IMR-90 (cell line): Measurements from ENCODE around the gene GPRC5D. TPM values are rescaled to one million over a fixed set of nuclear protein-coding genes. Genes with fewer than 3 reads are reported as not detected.
A peak's percentile ranks its signal among the peaks of the same experiment; 100 is the strongest.

Source experiments
- ATAC-seq: fragments of 200-7000 bp; cut with Tn5 transposase; 2 replicates; pipeline ENCODE4 v1.9.1; 2020; ENCODE audit warnings: low read depth, mild to moderate bottlenecking, moderate library complexity
- BruUV-seq: library from RNA; stranded (reverse); fragments of 400-500 nt; replicated peaks from 2 replicates; lab custom pipeline; 2021; lab: Mats Ljungman, UMichigan
- CTCF ChIA-PET: fragments of 300-600 bp; formaldehyde crosslinking; extraction: SDS; loops from one replicate; lab custom pipeline; 2021; ENCODE audit warnings: antibody characterized with exemption; lab: Yijun Ruan, JAX
- POLR2A ChIA-PET: fragments of 300-600 bp; sonication (Branson Sonifier 250); formaldehyde crosslinking; loops from one replicate; lab custom pipeline; 2022; ENCODE audit warnings: antibody characterized with exemption; ENCODE audit not compliant: unreplicated experiment; lab: Charles Lee
- DNase-seq: peaks from one replicate; pipeline ENCODE4 v3.0.0; 2013
- H2AFZ ChIP-seq: replicated peaks from 2 replicates; pipeline ENCODE3; 2013; ENCODE audit warnings: low read length, mild to moderate bottlenecking; ENCODE audit not compliant: poor library complexity
- H2AK5ac ChIP-seq: 2 replicates; pipeline ENCODE4 v1.6.1; 2013; ENCODE audit warnings: low read depth, low read length, inconsistent platforms
- H2AK9ac ChIP-seq: replicated peaks from 2 replicates; pipeline ENCODE3; 2013; ENCODE audit warnings: mild to moderate bottlenecking, low read depth, low read length, moderate library complexity; ENCODE audit not compliant: poor library complexity
- H2BK120ac ChIP-seq: 2 replicates; pipeline ENCODE4 v1.6.1; 2013; ENCODE audit warnings: low read depth, low read length, inconsistent platforms
- H2BK15ac ChIP-seq: 3 replicates; pipeline ENCODE4 v1.6.1; 2013; ENCODE audit warnings: low read depth, low read length, inconsistent platforms
- H2BK20ac ChIP-seq: 2 replicates; pipeline ENCODE4 v1.6.1; 2013; ENCODE audit warnings: low read depth, mild to moderate bottlenecking, inconsistent platforms, low read length, moderate library complexity
- H2BK5ac ChIP-seq: 2 replicates; pipeline ENCODE4 v1.6.1; 2013; ENCODE audit warnings: mild to moderate bottlenecking, low read depth, low read length, inconsistent platforms; ENCODE audit not compliant: poor library complexity, severe bottlenecking
- H3K14ac ChIP-seq: replicated peaks from 2 replicates; pipeline ENCODE4 v1.6.1; 2013; ENCODE audit warnings: low read depth, low read length, inconsistent platforms
- H3K18ac ChIP-seq: 2 replicates; pipeline ENCODE4 v1.6.1; 2013; ENCODE audit warnings: low read depth, low read length, control low read depth
- H3K23ac ChIP-seq: 2 replicates; pipeline ENCODE4 v1.6.1; 2013; ENCODE audit warnings: low read depth, low read length, inconsistent platforms
- H3K27ac ChIP-seq: 2 replicates; pipeline ENCODE4 v1.5.1; 2013; ENCODE audit warnings: mild to moderate bottlenecking, control low read depth, low read length; ENCODE audit not compliant: insufficient read depth
- H3K27me3 ChIP-seq: 2 replicates; pipeline ENCODE4 v1.6.1; 2013; ENCODE audit warnings: low read length; ENCODE audit not compliant: control insufficient read depth, insufficient read depth
- H3K36me3 ChIP-seq: 2 replicates; pipeline ENCODE4 v1.6.1; 2013; ENCODE audit warnings: low read length, mixed read lengths; ENCODE audit not compliant: control insufficient read depth, insufficient read depth
- H3K4ac ChIP-seq: 2 replicates; pipeline ENCODE4 v1.6.1; 2013; ENCODE audit warnings: low read depth, low read length, inconsistent platforms
- H3K4me1 ChIP-seq: 2 replicates; pipeline ENCODE4 v1.6.1; 2013; ENCODE audit warnings: low read length, mixed read lengths; ENCODE audit not compliant: control insufficient read depth, insufficient read depth
- H3K4me2 ChIP-seq: 2 replicates; pipeline ENCODE4 v1.6.1; 2013; ENCODE audit warnings: low read depth, mild to moderate bottlenecking, control low read depth, low read length, moderate library complexity
- H3K4me3 ChIP-seq: 2 replicates; pipeline ENCODE4 v1.5.1; 2013; ENCODE audit warnings: low read depth, mild to moderate bottlenecking, control low read depth, low read length, moderate library complexity; ENCODE audit not compliant: insufficient read depth
- H3K56ac ChIP-seq: 2 replicates; pipeline ENCODE4 v1.6.1; 2013; ENCODE audit warnings: low read length, inconsistent platforms; ENCODE audit not compliant: insufficient read depth; ENCODE audit errors: extremely low read depth
- H3K79me1 ChIP-seq, 2 experiments: 2 replicates each; pipeline ENCODE4 v1.6.1; 2013; ENCODE audit warnings: low read length in 2 of 2, inconsistent platforms in 1 of 2, low read depth in 1 of 2
- H3K9ac ChIP-seq: 2 replicates; pipeline ENCODE4 v1.6.1; 2013; ENCODE audit warnings: low read depth, low read length, control low read depth
- H3K9me1 ChIP-seq: 2 replicates; pipeline ENCODE4 v1.6.1; 2013; ENCODE audit warnings: low read length, inconsistent platforms; ENCODE audit not compliant: insufficient read depth
- H3K9me3 ChIP-seq: 2 replicates; pipeline ENCODE4 v1.6.1; 2013; ENCODE audit warnings: low read length; ENCODE audit not compliant: control insufficient read depth, insufficient read depth
- H4K20me1 ChIP-seq: 2 replicates; pipeline ENCODE4 v1.6.1; 2013; ENCODE audit warnings: low read length, inconsistent platforms; ENCODE audit not compliant: insufficient read depth
- H4K5ac ChIP-seq: 2 replicates; pipeline ENCODE4 v1.6.1; 2013; ENCODE audit warnings: mild to moderate bottlenecking, low read depth, low read length, control low read depth
- H4K8ac ChIP-seq, 2 experiments: 2 replicates each; pipeline ENCODE4 v1.6.1; 2013; ENCODE audit warnings: low read depth in 2 of 2, low read length in 2 of 2, control low read depth in 1 of 2, inconsistent platforms in 1 of 2
- H4K91ac ChIP-seq: 2 replicates; pipeline ENCODE4 v1.6.1; 2013; ENCODE audit warnings: low read depth, low read length, inconsistent platforms; ENCODE audit not compliant: insufficient read depth
- ELK1 ChIP-seq: fragments of 150-350 bp; IDR thresholded peaks from 2 replicates; pipeline ENCODE4 v1.6.1; 2016; ENCODE audit warnings: low read depth, mild to moderate bottlenecking, low read length, moderate library complexity, borderline replicate concordance
- MAZ ChIP-seq: IDR thresholded peaks from 2 replicates; pipeline ENCODE4 v1.6.1; 2012; ENCODE audit warnings: low read depth, mild to moderate bottlenecking, low read length, improper control_type of control experiment, moderate library complexity, borderline replicate concordance
- USF2 ChIP-seq: fragments of 150-350 bp; IDR thresholded peaks from 2 replicates; pipeline ENCODE4 v1.6.1; 2017; ENCODE audit warnings: mild to moderate bottlenecking, antibody characterized with exemption, low read length, low read depth
- WGBS, 2 experiments: methylation state at CpG; one replicate each; pipeline versions ENCODE4 v1.1.5 to v1.1.7; 2013; ENCODE audit warnings: missing lambda C conversion rate in 2 of 2; ENCODE audit not compliant: insufficient read length in 1 of 2; ENCODE audit errors: extremely low coverage in 2 of 2; 5-methylcytosine and 5-hydroxymethylcytosine counted together
- dilution Hi-C: fragments of 300-500 bp; cut with HindIII; formaldehyde crosslinking; loops from one replicate; pipeline ENCODE4 v1.14.3; 2018; ENCODE audit warnings: low sequenced_read_pairs; ENCODE audit not compliant: unreplicated experiment
- in situ Hi-C: fragments of 300-500 bp; cut with MboI; formaldehyde crosslinking; loops from 3 replicates; pipeline ENCODE4 v1.14.3; 2019; ENCODE audit warnings: low sequenced_read_pairs, inconsistent platforms, mixed read lengths
- intact Hi-C: fragments of 100-400 bp; cut with micrococcal nuclease; formaldehyde crosslinking; loops from 2 replicates; pipeline ENCODE4 v1.10.0; 2022
- polyA plus RNA-seq, 3 experiments: library from polyadenylated mRNA; depleted of rRNA; stranded (reverse); fragments of >200 nt; gene quantifications; 2 replicates each; pipeline ENCODE4 v1.2.3, GENCODE V29; 2012; ENCODE audit warnings: low replicate concordance in 1 of 3
- total RNA-seq: library from RNA; depleted of rRNA; stranded (reverse); fragments of >200 nt; gene quantifications from 2 replicates; pipeline ENCODE4 v1.2.3, GENCODE V29; 2012

Gene GPRC5D
- total and polyA plus RNA-seq, 2 of the 4 experiments (the other 2 are of a cell fraction), result not detected

GRCh38 chr12:12993367-12993766 lies 41.4 kb upstream of the GPRC5D start:
- Histone ChIP-seq H3K9ac (peak overlapping the region; percentile 89), H4K8ac (peak overlapping the region; percentile 30 to 84), H3K56ac (peak overlapping the region; percentile 66), H3K14ac (peak overlapping the region; percentile 88), H3K27me3 (no peaks in the 10 kb centered on the region), H4K91ac (peak overlapping the region; percentile 89), H3K4me3 (peak overlapping the region; percentile 2; the same call in 1 of the 2 replicates), H3K23ac (peak overlapping the region; percentile 70; the same call in 1 of the 2 replicates), H2AK5ac (peak overlapping the region; percentile 98), H3K9me1 (peaks cover 12% of the 10 kb centered on the region), H2BK5ac (peak overlapping the region; percentile 95), H4K20me1 (peaks cover 11% of the 10 kb centered on the region), H2AK9ac (no peak overlapping the region), H3K79me1 (peaks cover 49 to 73% of the 10 kb centered on the region in 2 experiments), H3K4me1 (peaks cover 26% of the 10 kb centered on the region), H2BK15ac (peak overlapping the region; percentile 88; the same call in 2 of the 3 replicates), H4K5ac (peak overlapping the region; percentile 95), H3K9me3 (no peaks in the 10 kb centered on the region), H2BK20ac (peak overlapping the region; percentile 83; the same call in 1 of the 2 replicates), H3K4me2 (peak overlapping the region; percentile 88), H3K4ac (peak overlapping the region; percentile 91), H3K18ac (peak overlapping the region; percentile 95), H3K36me3 (peaks cover 9% of the 10 kb centered on the region), H2BK120ac (peak overlapping the region; percentile 92), H2AFZ (no peak overlapping the region), H3K27ac (peak overlapping the region; percentile 99)
- dilution Hi-C loops, result no loop called here
- CTCF ChIA-PET, result no interaction called here
- no TSS peak for BruUV-seq
- no peak for TF ChIP-seq MAZ
- TF ChIP-seq ELK1, result no peak
- no peak for TF ChIP-seq USF2
- WGBS, 2 experiments, result 100% methylated on average over 2 of the region's 4 CpGs; no CpG with 5 or more reads in 1 of the 2 experiments
- DNase-seq (no peak), ATAC-seq (no peak)
- in situ Hi-C loops, result no loop called here
- POLR2A ChIA-PET, result no interaction called here
- intact Hi-C loops, result loop anchor here (5.0 to 10.0 kb wide), 2 partner anchors 271 to 1171 kb away; no protein-coding TSS in a partner anchor
